CD1c-positive myeloid dendritic cell (primary cell): ENCODE measurements around the gene ZC3H18.
A peak's percentile ranks its signal among the peaks of the same experiment; 100 is the strongest.

Experiments used
- DNase-seq: peaks from one replicate; pipeline ENCODE4 v3.0.0-alpha.2; 2016; ENCODE audit errors: extremely low spot score

The ZC3H18 gene

DNA sequence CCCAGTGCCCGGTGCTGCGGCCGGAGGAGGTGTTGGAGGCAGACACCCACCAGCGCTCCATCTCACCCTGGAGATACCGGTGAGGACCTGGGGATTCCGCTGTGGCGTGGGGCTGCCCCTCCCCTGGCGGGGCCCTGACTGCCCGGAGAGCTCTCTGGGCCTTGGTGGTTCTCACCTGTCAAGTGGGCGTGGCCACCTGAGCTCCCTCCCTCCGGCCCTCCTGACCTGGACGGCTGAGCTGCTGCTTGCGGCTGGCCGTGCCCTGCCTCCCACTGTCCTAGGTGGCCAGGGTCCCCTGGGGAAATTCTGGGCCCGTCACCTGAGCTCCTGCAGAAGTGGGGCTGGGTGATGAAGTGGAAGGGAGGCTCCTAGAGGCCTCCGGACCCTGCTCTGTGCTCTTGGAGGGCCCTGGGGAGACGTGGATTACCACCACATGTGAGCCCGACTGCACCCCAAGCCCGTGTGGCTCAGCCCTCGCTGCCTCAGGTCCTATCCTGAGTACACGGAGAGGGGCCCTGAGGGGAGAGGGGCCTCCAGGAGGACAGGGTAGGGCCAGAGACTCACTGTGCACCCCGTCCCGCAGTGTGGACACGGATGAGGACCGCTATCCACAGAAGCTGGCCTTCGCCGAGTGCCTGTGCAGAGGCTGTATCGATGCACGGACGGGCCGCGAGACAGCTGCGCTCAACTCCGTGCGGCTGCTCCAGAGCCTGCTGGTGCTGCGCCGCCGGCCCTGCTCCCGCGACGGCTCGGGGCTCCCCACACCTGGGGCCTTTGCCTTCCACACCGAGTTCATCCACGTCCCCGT is 69.2 kb downstream of the ZC3H18 start:
- DNase-seq: no peak

DNA sequence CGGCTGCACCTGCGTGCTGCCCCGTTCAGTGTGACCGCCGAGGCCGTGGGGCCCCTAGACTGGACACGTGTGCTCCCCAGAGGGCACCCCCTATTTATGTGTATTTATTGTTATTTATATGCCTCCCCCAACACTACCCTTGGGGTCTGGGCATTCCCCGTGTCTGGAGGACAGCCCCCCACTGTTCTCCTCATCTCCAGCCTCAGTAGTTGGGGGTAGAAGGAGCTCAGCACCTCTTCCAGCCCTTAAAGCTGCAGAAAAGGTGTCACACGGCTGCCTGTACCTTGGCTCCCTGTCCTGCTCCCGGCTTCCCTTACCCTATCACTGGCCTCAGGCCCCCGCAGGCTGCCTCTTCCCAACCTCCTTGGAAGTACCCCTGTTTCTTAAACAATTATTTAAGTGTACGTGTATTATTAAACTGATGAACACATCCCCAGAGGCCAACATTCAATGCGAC is 69.9 kb downstream of the ZC3H18 start:
- no peak for DNase-seq

DNA sequence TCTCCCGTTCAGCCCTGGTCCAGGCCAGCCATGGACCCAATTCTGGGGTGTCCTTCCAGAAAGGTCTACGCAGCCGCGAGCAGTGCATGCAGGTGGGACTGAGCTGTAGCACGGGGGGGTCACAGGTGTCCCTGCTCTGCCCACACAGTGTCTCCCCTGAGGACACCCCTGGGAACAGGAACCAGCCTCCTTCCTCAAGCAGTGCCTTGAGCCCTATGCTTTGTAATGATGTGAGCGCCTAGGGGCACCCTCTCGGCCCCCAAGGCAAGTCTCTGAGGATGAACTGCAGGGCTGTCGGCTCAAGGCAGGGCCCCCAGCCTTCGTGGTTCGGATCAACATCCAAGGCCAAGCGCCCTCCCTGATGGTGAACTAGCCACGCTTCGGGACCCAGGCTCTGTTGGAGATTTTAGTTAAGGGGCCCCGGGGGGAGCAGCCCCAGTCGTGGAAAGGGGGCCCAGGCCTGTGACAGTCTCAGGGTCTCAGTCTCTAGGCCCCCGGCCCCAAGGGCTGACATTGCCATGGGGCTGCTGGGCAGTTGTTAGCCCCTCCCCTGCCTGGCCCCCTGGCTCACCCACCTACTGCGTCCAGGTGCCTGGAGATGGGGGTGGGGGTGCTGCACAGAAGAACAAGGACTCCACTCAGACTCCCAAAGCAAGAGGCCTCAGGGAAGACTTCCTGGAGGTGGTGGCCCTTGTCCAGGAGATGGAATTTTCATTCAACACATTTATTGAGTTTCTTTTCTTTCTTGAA is 70.5 kb downstream of the ZC3H18 start:
- DNase-seq: no peak

DNA sequence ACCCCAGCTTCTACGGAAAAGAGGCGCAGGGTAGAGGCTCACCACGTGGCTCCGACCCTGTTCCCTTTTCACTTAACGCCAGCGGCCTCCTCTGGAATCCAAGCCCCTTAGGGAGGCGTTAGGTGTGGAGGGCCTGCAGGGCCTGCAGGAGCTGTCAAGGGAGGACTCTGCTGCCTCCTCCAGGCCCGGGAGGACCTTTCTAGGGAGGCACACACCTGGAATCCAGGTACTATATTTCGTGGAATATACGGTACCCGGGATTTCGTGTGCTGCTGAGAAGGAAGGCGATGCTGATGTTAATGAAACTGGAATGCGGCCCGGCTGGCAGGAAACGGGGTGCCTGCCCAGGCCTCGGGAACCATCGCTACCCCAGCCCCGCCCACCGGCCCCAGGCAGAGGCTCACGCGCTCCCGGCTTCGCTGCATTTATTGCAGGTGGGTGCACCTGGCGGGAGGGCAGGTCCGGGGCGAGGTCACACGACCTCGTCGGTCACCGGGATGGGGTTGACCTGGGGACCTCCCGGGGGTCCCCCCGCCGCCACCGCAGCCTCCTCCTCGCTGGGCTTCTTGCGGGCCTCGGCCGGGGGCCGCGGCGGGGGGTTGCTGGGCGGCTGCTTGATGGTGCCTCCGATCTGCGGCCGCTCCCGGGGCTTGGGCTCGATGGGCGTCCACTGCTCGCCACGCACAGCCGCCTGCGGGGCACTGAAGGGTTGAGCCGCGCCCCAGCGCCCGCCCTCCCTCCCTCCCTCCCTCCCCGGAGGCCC is 72.9 kb downstream of the ZC3H18 start:
- DNase-seq: no peak

DNA sequence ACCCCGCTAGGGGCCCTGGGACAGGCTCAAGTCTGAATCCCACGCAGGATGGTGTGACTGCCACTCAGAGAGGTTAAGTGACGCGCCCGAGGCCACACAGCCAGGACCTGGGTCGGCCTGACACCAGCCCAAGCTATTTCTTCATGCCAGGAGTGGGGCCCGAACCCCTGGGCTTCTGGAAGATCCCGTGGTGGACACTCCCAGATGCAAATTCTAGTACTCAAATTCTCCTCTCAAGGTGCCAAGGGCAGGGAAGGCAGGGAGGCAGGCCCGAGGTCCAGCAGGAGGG is 73.4 kb downstream of the ZC3H18 start:
- no peak for DNase-seq

DNA sequence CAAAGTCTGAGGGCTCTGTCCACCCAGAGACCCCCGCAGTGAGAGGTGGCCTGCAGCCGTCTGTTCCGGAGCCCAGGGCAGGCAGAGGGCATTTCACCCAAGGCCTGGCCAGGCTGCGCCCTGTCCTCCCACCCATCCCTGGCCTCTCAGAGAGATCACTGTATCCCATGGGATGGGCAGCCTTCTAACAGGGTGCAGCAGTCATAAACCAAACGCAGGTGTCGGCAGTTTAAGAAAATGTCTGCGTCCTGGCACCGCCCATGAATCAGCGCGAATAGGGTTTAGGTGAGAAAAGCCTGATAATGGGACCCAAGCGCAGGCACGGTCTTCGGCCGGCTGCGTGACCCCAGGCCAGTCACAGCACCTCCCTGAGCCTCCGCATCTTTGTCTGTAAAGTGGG is 75.3 kb downstream of the ZC3H18 start:
- DNase-seq: no peak

DNA sequence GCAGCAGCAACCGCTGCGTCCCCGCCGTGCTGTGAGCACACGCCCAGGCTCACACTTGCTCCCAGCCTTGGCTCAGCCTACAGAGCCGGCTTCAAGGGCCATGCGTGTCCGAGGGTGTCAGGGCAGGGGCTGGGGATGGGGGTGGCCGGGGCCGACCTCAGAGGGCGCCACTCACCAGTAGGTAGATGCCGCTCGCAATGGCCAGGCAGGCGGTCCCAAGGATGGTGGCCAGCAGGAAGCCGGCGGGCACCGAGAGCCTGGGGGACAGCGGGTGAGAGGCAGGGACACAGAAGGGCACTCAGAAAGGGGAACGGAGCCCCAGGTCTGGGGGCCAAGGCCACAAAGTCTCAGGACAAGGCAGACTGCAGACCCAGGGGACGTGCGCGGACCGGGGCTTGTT is 75.7 kb downstream of the ZC3H18 start:
- no peak for DNase-seq

DNA sequence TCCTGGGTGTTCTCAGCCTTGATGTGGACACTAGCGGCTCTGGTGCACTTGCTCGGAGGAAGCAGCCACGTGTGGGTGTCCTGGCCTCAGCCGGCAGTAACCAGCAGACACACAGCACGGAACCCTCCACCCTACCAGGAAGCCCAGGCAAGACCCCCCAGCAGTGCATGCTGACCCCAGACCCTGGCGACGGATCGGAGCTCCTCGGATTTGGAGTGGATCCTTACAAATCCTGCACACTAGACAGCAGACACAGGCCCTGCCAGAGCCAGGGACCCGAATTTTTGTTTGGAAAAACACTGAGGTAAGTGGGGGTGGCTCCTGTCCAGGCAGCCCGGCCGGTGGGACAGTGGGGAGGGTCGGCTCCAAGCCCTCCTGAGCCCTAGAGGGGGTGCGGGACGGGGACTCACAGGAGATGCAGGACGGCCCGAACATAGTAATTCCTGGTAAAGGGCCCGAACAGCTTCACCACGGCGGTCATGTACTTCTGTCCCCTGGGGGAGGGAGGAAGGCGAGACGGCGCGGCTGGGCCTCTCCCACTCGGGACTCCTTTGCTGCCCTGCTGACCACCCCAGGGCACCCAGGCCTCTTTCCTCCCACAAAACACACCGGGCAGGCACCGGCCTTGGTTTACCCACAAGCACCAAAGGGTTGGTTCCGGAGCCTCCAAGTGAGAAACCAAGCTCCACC is 76.3 kb downstream of the ZC3H18 start:
- DNase-seq: no peak

DNA sequence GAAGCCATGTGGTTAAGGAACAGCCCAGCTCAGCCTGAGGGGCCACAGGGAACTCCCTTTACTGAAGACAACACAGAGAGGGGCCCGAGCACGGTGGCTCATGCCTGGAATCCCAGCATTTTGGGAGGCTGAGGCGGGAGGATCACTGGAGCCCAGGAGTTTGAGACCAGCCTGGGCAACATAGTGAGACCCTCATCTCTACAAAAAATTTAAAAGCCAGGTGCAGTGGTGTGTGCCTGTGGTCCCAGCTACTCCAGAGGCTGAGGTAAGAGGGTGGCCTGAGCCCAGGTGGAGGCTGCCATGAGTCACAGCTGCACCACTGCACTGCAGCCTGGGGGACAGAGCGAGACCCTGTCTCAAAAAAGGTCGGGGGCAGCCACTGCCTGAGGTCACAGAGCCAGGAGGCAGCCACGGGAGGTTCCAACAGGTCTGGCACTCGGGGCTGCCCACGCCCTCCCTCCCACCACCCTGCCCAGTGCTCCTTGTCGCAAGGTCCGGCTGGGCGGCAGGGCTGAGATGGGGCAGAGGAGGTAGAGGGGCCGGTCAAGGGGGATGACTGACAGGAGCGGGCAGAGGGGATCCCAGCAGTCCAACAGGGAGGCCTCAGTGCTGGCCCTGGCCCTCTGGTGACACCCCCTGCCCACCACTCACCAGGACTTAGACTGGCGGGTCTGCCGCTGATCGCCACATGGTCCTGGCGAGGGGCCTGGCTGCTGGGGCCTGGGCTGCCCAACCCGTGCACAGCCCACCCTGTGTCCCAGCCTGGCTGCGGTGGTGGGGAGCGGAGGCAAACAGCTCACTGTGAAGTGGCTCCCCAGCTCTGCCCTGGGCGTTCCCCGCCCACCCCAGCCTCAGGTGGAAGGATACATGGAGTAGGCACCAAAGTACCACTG is 77.2 kb downstream of the ZC3H18 start:
- no peak for DNase-seq

DNA sequence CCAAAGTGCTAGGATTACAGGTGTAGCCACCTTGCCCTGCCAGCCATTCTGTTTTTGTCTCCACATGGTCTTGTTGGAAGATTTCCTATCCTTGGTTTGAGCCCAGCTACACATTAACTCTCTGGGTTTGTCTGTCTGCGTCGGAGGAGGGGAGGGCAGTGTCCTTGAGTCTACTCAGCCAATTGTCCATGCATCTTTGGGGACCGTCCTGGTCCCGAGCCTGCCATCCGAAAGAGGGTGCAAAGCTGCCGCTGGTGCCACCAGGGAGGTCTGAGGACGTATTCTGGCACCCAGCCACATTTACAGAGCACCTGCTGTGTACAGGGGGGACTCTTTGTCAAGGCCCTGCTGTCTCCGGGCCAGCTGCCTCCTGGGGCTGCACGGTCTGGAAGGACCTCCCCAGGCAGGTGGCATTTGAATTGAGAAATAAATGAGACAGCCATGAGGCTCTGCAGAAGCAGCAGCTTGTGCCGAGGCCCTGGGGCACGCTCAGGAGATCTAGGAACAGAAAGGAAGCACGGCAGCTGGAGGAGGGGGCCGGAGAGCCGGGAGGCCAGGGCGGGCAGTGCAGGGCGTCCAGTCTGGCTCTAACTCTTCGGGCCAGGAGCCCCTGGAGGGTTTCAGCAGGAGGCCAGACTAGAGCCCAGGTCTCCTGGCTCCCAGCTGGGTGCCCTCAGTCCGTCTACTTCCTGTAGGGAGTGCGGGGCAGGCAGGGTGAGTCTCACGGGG is 79.2 kb downstream of the ZC3H18 start:
- DNase-seq: no peak

DNA sequence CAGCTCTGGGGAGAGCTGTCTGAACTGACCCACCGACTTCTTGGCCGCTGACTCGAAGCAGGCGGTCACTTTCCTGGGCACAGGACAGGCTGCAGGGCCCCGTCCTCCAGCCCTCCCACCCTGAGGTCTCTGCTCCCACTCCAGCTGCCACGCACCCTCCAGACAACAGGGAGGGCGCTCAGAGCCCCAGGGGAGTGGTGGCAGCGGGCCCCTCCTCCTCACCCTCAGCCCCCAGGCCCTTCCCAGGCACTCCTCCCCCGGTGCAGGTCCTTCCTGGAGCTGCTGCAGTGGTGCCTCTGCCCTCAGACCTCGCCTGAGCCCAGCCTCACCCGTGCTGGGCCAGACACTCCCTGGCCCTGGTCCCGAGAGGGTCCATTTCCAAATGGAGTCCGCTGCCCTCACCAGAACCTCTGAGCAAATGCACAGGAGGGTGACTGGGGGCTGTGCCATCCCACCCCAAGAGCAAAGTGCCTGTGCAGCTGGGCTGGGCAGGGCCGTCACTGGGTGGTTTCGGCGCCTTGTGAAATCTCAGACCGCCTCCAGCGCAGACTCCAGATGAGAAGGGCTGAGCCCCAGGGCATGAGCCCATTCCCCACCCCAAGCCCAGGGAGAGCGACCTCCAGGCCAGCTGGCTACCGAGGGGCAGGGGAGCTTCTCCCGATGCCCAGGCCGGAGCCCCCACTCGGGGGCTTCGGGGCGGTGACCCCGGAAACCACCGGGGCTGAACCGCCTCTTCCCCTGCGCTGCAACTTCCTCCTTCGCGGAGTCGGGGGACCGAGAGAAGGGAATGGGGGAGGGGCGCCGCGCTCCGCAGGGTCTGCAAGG is 79.9 kb downstream of the ZC3H18 start:
- DNase-seq: peak; percentile 48

DNA sequence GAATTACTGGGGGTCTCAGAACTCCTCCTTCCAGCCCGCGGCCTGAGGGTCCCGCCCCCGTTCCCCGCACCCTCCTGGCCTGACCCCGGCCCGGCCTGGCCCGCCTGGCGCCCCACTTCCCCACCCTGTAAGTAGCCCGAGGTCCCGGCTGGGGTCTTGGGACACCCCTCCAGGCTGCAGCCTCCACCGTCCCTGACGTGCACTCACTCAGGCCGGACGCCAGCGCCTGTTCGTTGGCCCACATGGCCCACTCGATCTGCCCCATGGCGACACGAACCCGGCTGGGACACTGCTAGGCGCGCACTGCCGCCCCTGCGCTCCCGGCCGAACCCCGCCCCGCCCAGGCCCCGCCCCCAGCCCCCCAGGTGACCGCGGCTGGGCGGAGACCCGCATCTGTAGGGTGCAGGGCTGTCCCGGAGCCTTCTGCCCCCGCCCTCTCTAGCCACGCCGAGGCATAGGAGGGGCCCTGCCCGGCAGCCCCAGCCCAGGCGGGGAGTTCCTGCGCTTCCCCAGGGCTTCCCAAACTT is 80.6 kb downstream of the ZC3H18 start, which contains the start of gene CYBA:
Gene CYBA (minus strand): TSS at position 305 of the 527 bp plus-strand sequence. CDS start 40 bp downstream, at position 265.
- DNase-seq: peak; percentile 87

DNA sequence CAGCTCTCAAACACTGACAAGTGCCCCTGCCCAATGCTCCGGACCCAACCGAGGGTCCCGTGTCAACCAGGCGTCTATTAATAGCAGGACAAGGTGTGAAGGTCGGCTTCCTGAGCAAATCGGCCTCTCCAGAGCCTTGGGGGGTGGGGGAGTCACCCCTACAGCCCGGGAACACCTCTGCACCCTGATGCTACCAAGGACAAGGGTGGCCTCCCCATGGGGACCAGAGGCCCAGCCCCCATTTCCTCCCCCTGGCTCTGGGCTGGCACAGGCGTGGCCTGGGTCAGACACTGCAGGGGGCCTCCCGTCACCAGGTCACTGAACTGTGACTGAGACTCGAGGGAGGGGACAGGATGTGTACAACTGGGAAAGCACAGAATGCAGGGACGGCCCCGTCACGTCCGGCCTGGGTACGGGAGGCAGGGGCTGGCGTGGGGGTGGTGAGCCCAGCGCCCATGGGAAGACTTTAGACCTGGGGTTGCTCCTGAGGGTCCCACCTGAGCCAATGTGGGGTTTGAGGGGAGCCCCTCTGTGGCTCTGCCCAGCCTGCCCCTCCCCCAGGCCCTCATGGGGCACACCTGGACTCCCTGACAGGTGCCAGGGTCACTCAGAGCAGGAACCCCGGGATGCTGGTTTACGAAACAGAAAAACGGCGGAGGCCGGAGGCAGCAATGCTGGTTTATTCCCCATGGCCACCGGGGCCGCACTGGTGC is 81.2 kb downstream of the ZC3H18 start:
- DNase-seq: peak; percentile 43

DNA sequence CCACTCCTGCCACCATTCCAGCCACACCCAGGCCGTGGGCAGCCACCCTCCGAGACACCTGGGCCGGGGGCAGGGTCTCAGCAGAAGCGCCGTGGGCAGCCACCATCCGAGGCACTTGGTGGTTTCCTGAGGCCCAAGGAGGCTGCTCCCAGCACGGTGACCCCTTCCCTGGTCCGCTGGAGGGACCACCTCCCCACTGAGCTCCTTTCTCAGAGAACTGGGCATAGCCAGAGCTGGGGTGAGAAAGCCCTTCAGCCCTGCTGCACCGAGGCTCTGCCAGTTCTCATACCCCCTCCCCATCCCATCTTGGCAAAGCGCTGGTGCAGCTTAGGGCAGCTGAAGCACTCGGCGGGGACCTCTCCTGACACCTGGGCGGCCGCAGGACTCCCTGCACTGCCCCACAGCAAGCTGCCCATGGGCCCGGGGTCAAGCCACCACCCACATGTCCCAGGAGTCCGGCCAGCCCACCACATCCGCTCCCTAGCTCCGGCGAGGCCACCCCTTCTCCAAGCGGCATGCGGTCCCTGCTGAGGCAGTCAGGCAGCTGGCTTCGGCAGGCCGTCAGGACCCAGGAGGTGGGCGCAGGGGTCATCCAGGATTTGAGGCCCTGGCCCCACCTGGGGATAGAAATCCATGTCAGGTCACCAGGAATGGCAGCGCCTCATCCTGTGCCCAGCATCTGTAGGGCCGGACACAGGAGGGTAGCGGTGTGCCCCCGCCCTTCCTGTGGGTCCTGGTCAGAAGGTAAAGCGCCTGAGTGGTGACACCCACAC is 82.0 kb downstream of the ZC3H18 start:
- no peak for DNase-seq

DNA sequence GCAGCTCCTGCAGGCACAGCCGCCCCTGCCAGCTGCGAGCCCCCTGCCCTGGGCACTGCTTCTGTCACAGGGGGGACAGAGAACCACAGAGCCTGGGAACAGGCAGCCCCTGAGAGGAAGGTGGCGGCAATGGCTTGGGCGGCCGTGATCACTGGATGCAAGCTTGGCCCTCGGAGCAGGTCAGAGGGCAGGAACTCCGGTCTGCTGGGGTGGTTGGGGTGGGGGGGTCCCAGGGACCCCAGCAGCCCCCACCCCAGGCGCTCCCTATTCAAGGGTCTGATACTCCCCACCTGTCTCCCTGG is 82.5 kb downstream of the ZC3H18 start:
- no peak for DNase-seq

DNA sequence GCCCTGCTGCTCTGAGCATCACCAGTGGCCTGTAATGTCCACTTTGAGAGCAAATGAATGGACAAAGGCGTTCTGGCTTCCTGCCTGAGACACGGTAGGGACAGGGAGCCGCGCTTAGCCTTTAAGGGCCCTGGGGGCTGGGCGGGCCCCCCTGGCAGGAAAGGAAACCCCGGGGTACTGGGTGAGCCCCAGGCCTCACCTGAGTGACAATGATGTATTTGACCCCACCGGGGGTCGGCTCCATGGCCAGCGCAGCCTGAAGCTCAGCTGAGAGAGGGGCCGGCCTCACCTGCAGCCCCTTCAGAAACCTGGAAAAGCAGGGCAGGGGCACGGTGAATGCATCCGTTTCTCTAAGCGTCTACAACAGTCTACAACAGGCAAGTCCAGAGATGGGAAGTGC is 82.9 kb downstream of the ZC3H18 start:
- DNase-seq: no peak

DNA sequence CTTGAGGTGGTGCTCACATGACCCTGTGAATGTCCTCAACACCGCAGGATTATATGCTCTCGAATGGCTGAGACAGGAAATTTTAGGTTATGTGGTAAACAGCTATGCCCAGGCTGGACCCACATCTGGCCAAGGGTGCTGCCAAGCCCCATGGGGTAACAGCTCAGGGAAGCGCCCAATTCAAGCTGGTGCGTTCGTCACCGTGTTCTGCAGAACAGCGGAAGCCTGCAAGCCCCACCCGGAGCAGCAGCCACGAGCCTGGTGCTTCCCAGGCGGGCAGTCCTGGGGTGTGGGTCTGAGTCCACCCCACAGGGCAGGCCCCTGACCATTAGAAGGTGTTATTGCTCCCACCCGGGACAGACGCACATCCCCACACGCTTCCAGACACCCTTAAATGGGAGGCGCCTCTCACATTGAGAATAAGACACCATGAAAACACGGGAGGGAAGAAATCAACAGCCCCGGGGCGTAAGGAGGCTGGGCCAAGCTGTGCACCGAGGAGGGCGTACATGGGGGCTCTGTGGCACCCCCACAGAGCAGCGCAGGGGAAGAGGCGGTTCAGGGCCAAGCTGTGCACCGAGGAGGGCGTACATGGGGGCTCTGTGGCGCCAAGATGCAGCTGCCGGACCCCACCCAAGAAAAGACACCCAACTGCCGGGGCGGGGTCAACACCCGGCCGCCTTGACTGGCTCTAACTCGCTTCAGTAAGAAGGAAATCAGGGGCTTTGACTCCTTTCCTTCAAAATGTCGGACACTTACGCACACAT is 83.6 kb downstream of the ZC3H18 start:
- DNase-seq: no peak
